Stimulated activated CD4-positive, alpha-beta T cell treated with anti-CD3 and anti-CD28 coated beads, Interleukin-2, amount 100 ng/mL, for 24 hours (primary cell): ENCODE results near the gene ELP1.
A peak's percentile ranks its signal among the peaks of the same experiment; 100 is the strongest.
"Not testable (repeated sequence)": the region's sequence is repeated elsewhere in the genome, so short reads cannot be mapped to it uniquely, and the experiment has no call there.

Source experiments
- DNase-seq, 2 donors: peaks; one replicate each; pipeline ENCODE4 v3.0.0-alpha.2; 2020

Gene ELP1

DNA sequence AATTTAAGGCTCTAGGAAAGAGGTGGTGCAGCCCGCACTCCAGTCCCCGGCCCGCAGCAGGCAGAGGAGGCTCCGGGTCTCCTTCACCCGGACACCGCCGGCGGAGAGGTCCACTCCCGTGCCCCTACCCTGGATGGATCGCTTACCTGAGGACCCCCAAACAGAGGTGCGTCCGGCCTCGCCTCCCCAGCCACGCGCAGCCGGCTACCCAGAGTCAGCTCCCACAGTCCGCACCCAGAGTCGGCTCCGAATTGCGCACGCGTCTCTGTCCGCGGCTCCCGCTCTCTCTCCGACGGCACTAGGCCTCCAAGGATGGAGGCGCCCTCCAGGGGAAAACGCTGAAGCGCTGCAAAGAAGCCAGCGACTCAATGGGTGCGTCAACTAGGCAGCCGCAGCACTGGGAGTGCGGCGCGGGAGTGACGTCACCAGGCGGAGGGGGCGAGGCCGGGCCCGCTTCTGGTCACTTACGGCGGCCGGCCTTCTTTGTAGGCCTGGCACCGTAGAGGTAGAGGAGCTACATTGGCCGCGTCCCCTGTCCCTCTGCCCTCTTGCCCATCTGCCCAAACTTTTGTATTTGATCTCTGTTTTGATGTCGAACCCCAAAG, at the start of gene ELP1:
TSS of gene ELP1 (minus strand) at position 407 of the 605 bp plus-strand sequence. CDS start 2,978 bp downstream, outside the sequence.
- DNase-seq, result peak; percentile 92 to 93

- no peak for DNase-seq
These were observed 47.0 kb upstream of the ELP1 start for GRCh38 chr9:108980893-108981292.

DNA sequence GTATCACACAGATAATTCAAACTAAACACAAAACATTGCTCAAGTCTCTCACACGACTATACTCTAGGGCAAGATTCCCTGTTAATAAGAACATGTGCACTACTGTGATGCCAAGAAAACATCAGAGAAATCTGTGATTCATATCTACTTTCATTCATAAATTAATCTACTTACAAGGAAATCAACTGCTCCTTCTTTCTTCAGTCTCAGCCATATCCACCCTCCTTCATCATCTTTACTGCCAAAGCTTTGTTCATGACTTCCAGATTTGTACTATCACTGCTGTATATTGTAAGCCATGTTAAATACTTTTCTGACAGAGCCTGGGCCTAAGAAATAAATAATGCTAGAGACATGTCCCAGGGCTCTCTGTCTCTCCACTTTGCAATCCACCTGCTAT, 44.3 kb upstream of the ELP1 start:
- no peak for DNase-seq

- DNase-seq, result no peak
These were observed 40.0 kb upstream of the ELP1 start for GRCh38 chr9:108973895-108974294.

DNA sequence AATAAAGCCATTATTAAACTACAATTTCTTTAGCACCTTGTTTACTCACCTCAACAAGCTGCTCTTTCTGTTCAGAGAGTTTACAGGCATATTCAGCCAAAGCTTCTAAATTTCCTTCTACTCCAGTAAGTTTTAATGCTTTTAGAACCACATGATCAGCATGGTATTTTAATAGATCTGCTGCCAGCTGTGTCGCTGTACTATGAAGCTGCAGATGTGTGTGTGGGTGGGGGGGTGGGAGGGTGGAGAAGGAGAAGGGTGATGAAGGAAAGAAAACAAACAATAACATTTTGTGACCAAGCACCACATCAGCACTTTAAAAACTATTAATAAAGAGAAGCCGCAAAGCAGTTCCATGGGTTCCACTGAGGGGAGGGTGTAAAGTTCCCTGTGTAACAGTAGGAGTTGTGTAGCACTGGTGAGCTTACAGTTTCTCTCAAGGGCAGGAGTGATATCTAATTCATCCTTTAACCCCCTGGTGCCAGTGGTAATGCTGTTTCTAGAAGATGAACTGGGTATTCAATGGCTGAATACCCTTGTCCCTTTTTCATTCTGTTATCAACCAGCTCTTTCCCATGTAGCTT, 38.8 kb upstream of the ELP1 start:
- DNase-seq, result no peak

- no peak for DNase-seq
These were observed 38.3 kb upstream of the ELP1 start for GRCh38 chr9:108972186-108972585.

DNA sequence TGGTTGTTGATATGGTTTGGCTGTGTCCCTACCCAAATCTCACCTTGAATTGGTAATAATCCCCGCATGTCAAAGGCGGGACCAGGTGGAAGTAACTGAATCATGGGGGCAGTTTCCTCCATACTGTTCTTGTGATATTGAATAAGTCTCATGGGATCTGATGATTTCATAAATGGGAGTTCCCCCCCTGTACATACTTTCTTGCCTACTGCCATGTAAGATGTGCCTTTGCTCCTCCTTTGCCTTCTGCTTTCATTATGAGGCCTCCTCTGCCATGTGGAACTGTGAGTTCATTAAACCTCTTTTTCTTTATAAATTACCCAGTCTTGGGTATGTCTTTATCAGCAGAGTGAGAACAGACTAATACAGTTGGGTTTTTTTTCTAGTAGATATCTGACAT, 37.5 kb upstream of the ELP1 start:
- not testable (repeated sequence) for DNase-seq

DNA sequence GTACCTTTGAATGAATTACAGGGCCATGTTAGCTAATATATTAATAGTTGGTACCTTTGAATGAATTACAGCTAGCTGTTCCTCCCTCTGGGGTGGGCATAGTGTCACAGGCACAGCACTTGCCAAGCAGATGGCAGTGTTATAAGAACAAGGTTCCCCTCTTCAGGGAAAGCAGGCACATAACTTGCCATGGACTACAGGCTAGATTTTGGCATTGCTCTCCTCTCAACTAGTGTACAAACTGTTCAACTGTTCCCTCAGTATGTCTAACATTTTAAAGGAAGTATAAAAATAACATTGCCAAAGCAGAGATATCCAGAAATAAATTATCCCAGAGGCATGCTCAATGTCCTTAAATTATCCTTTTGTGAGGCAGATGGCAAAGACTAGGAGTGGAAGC, 34.0 kb upstream of the ELP1 start:
- DNase-seq, result no peak

DNA sequence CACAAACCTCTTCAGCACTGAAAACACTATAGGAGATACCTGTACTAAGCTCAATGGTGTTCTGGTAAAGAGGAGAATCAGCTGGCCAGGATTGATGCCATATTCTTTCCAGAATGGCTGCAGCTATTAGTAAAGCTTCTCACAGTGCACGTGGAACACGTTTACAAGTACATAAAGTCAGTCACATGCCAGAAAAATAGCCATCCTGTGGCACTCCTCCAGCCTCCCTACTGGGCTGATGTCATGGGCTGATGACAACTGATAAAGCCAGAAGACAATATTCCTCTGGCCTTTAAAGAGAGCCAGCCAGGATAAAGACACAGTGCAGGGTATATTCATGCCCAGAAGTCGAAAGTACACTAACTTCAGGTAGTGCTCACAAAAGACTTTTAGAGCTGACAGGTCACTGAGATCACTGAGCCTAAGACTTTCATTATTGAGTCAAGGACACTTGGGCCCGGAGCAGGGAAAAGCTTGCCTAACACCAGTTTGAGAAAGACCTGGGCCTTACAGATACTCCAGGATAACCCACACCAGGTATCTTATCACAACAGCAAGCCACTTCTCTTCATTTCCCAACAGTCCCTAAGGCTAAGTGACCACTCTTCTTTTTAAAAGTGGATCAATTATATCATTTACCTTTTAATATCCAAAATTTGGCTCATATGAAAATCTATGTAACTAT, 29.7 kb upstream of the ELP1 start:
- DNase-seq, result no peak

- DNase-seq, result no peak
These were observed 27.2 kb upstream of the ELP1 start for GRCh38 chr9:108961151-108961550.

DNA sequence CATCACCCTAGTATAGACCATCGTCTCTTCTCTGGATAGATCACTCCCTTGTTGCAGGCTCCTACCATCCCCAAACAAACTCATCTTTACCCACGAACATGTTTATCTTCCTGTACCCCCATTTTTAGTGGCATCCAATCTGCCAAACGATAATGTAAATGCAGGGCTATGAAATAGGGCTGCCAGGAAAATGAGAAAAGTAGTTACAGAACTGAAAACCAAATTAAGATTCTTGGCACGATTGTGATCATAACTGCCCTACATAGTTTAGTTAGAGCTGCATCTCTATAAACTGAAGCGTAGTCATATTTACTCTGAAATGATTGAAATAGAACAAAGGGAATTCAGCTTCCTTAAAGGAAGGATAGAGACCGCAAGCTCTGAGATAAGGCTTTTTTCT, 26.4 kb upstream of the ELP1 start:
- no peak for DNase-seq

DNA sequence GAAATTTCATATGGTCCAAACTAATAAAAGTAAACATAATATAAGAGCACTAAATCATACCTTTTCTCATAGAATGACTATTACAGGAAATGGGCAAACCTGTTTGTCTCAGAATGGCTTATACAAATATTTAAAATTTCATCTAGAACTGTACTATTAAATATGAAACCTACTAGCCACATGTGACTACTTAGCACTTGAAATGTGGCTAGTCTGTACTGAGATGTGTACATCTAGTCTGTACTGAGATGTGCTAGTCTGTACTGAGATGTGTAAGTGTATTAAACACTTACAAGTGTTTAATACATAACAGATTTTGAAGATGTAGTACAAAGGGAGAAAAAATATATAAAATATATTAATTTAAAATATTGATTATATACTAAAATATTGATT, 22.7 kb upstream of the ELP1 start:
- no peak for DNase-seq

DNA sequence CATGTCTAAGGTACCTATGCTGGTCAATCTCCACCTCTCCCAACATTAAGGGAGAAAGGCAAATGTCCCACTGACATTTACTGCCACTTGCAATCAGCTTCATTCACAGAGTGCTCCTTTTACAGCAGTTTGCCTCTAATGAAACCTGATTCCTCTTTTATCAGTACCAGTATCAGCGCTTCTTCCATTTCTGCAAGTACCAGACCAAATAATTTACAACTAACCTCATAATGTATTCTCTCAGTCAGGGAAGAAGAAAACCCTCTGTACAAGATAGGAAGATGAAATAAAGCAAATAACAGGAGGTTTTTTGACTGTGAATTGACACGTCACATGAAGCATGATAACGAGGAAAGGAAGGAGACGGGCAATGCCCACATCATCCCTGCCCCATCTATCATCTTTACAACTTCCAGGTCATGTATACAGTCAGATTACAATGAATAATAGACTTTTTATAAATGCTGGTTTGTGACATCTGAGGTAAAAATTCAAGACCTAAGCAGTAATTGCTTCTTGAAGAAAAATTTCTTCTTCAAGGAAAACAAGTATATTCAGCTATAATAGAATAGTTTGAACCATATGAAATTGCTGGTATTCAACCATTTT, 22.2 kb upstream of the ELP1 start:
- no peak for DNase-seq

- no peak for DNase-seq
These were observed 20.2 kb upstream of the ELP1 start for GRCh38 chr9:108953983-108954574.

DNA sequence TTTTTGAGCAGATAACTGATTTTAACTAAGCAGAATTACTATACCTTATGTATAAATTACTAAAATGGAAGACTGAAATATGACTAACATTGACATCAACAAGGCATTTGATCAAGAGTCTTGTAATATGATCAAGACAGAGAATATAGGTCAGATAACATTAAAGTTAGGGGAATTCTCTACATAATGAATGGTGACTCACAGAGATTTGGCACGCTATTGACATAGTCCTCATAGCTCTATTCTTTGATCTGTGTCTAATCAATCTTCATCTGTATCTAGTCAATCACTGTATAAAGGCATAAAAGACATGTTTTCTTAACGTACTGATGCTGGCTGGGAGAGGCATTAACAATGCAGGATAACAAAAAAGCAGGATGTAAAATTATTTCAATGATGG, 17.7 kb upstream of the ELP1 start:
- DNase-seq, result no peak

DNA sequence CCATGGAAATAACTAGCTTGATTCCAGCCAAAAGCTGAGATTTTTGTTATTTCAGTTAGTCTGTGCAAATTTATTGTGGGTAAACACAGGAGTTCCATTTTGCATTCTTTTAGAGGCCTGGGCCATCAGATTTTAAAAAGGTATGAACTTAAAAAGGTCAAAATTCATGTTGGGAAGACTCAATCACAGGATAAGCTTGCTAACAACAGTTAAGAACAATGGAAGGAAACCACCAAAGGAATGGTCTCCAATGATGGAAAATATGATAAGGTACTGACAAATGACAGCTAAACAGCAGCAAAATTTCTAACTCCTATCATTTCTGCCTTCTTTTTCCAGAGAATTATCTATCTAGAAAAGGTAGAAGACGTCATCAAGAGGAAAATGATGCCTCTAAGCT, 16.2 kb upstream of the ELP1 start:
- no peak for DNase-seq

DNA sequence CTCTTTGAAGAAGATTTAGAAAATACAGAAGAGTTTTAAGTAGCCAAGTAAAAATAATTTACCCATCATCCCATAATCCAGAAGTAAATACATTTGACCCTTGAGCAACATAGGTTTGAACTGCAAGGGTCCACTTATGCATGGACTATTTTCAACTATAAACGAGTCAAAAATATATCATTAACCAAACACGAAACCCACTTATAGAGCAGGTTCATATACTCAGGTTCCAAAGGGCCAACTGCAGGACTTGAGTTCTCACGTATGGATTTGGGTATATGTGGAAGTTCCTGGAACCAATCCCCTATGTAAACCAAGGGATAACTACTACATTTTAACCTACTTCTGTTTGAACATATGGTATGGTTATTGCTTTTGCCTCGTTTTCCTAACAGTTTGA, 6.1 kb upstream of the ELP1 start:
- DNase-seq, result no peak

DNA sequence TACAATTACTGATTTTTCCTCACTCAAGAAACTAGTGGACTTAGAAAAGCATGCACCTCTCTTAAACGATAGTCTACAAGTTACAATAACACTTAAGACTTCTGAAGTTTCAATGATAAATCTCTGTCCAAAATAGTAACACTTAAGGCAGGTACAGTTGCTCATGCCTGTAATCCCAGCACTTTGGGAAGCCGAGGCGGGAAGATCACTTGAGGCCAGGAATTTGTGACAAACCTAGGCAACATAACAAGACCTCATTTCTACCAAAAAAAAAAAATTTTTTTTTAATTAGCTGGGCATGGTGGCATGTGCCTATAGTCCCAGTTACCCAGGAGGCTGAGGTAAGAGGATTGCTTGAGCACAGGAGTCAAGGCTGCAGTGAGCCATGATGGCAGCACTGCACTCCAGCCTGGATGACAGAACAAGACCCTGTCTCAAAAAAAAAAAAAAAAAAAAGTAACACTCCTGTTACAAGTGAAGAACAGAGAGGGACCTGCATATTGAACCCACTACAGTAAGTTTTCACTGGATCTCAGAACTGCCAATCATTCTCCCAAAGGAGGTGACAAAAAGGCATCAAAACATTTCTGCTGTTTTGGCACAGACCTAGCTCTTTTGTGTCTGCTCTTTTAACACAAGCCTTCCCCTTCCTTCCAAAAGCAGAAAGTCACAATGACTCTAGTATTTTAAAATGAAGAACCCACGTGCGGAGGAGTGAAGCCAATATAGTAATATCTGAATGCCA, 3.8 kb upstream of the ELP1 start:
- no peak for DNase-seq

GRCh38 chr9:108934323-108934893, 484 bp upstream of the ELP1 start, which contains the start of gene ABITRAM:
ABITRAM (plus strand) TSS chr9:108934400; CDS start chr9:108934487, 87 bp downstream.
- peak; percentile 77 to 78 for DNase-seq

- peak in 1 of 2 donors; percentile 17 for DNase-seq
These were observed 650 bp downstream of the ELP1 start for GRCh38 chr9:108933231-108933717.

DNA sequence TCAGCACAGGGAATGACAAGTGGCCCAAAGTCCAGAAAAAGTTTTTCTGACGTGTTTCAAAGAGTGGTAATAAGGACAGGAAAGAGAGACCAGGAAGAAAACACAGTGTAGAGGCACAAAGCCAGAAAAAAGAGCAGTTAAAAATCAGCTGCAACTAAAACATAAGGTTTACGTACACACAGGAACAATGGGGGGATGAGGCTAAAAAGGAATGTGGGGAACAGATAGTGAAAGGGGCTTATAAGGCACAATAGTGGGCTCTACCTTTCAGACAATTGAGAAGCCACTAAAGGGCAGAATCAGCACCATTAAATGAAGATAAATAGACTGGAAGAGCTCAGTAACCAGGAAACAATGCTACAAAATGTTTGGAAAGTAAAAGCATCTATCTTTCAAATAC, 5.5 kb downstream of the ELP1 start:
- no peak for DNase-seq

GRCh38 chr9:108924466-108924865, 9.5 kb downstream of the ELP1 start:
- no peak for DNase-seq
